Measurements from ENCODE around the gene CRTC2.

The CRTC2 gene

DNA sequence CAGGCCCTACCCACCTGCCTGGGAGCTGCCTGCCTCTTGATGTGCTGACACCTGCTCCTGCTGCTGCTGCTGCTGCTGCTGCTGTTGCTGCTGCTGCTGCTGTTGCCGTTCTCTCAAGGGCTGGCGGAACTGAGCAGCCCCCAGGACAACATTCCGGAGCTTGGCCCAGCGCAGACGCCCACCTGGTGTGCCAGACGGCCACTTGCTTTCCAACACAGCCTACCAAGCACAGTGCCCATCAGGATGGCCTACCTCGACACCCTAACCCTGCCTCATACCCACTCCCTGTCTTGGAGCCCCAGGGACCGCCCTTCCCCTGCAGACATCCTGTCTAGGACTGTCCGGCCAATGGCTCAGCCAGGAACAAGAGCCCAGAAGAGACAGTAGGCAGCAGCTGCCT lies 23.7 kb downstream of the CRTC2 start:
- TF ChIP-seq CTCF (IDR thresholded peaks at IDR 0.05; ENCODE audit: insufficient read depth, low read length) (no peak), GABPA (IDR thresholded peaks at IDR 0.05; ENCODE audit: low read depth) (no peak), SPI1 (IDR thresholded peaks at IDR 0.05; ENCODE audit: borderline replicate concordance, low read depth) (no peak), POLR2AphosphoS5 (IDR thresholded peaks at IDR 0.05; ENCODE audit: low read depth) (no peak)
- TF ChIP-seq, protein P1, sequence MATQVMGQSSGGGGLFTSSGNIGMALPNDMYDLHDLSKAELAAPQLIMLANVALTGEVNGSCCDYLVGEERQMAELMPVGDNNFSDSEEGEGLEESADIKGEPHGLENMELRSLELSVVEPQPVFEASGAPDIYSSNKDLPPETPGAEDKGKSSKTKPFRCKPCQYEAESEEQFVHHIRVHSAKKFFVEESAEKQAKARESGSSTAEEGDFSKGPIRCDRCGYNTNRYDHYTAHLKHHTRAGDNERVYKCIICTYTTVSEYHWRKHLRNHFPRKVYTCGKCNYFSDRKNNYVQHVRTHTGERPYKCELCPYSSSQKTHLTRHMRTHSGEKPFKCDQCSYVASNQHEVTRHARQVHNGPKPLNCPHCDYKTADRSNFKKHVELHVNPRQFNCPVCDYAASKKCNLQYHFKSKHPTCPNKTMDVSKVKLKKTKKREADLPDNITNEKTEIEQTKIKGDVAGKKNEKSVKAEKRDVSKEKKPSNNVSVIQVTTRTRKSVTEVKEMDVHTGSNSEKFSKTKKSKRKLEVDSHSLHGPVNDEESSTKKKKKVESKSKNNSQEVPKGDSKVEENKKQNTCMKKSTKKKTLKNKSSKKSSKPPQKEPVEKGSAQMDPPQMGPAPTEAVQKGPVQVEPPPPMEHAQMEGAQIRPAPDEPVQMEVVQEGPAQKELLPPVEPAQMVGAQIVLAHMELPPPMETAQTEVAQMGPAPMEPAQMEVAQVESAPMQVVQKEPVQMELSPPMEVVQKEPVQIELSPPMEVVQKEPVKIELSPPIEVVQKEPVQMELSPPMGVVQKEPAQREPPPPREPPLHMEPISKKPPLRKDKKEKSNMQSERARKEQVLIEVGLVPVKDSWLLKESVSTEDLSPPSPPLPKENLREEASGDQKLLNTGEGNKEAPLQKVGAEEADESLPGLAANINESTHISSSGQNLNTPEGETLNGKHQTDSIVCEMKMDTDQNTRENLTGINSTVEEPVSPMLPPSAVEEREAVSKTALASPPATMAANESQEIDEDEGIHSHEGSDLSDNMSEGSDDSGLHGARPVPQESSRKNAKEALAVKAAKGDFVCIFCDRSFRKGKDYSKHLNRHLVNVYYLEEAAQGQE (IDR thresholded peaks at IDR 0.05; ENCODE audit: insufficient replicate concordance, low read depth) = no peak
- Histone ChIP-seq H3K4me3 (replicated peaks; ENCODE audit: insufficient read depth, low read length) (no peak overlapping the region), H3K27me3 (ENCODE audit: insufficient read depth, poor library complexity, severe bottlenecking) (no peaks in the 10 kb centered on the region), H3K27ac (replicated peaks) (no peak overlapping the region)
- DNase-seq (ENCODE audit: low read depth in 1 of 2, low spot score in 1 of 2) = no peak

- no peak overlapping the region for H3K4me3 ChIP-seq (replicated peaks; ENCODE audit: insufficient read depth, low read length)
- H3K27ac ChIP-seq (replicated peaks) = no peak overlapping the region
- TF ChIP-seq, protein P1 (IDR thresholded peaks at IDR 0.05; ENCODE audit: insufficient replicate concordance, low read depth) = no peak
- TF ChIP-seq GABPA (IDR thresholded peaks at IDR 0.05; ENCODE audit: low read depth) = no peak
- DNase-seq (ENCODE audit: low read depth in 1 of 2, low spot score in 1 of 2) = no peak
- H3K27me3 ChIP-seq (ENCODE audit: insufficient read depth, poor library complexity, severe bottlenecking) = no peaks in the 10 kb centered on the region
Observed at GRCh38 chr1:153933955-153934354, 24.5 kb downstream of the CRTC2 start.

- TF ChIP-seq GABPA (IDR thresholded peaks at IDR 0.05; ENCODE audit: low read depth) = no peak
- TF ChIP-seq SPI1 (IDR thresholded peaks at IDR 0.05; ENCODE audit: borderline replicate concordance, low read depth) = no peak
- no peak for TF ChIP-seq CTCF (IDR thresholded peaks at IDR 0.05; ENCODE audit: insufficient read depth, low read length)
- TF ChIP-seq, protein P1 (IDR thresholded peaks at IDR 0.05; ENCODE audit: insufficient replicate concordance, low read depth) = no peak
- no peak for TF ChIP-seq POLR2AphosphoS5 (IDR thresholded peaks at IDR 0.05; ENCODE audit: low read depth)
- Histone ChIP-seq H3K4me3 (replicated peaks; ENCODE audit: insufficient read depth, low read length) (no peak overlapping the region), H3K27me3 (ENCODE audit: insufficient read depth, poor library complexity, severe bottlenecking) (no peaks in the 10 kb centered on the region), H3K27ac (replicated peaks) (no peak overlapping the region)
- DNase-seq (ENCODE audit: low read depth in 1 of 2, low spot score in 1 of 2) = no peak
Observed at GRCh38 chr1:153933430-153933829, 25.0 kb downstream of the CRTC2 start.
